ENCODE measurements around the gene SGF29. TPM values are rescaled to one million over a fixed set of nuclear protein-coding genes. Genes with fewer than 3 reads are reported as not detected.
"Not testable (repeated sequence)": the region's sequence is repeated elsewhere in the genome, so short reads cannot be mapped to it uniquely, and the experiment has no call there.

The SGF29 gene
- total RNA-seq, 4 donors from 2014 or later: 11.0 to 31.3 (median 13.1) TPM

- DNase-seq: no peak
- no peaks in the 10 kb centered on the region for H3K9me3 ChIP-seq
- no peaks in the 10 kb centered on the region for H3K4me1 ChIP-seq
- no peaks in the 10 kb centered on the region for H3K27me3 ChIP-seq
- intact Hi-C loops (cut with DNase I): no loop called here
- H3K4me3 ChIP-seq: no peak overlapping the region
- H3K36me3 ChIP-seq: peaks cover 15 to 74% (median 19%) of the 10 kb centered on the region in 3 donors
- WGBS, 2 donors: 94 to 100% methylated on average over 5 to 11 of the region's 22 CpGs
- no peak overlapping the region for H3K27ac ChIP-seq
- no peak for TF ChIP-seq CTCF (IDR thresholded peaks at IDR 0.05)
- no peak for TF ChIP-seq POLR2A (IDR thresholded peaks at IDR 0.05)
Observed at GRCh38 chr16:28590384-28591340, 36.9 kb downstream of the SGF29 start.

- no peak for TF ChIP-seq POLR2A (IDR thresholded peaks at IDR 0.05)
- peaks cover 15 to 67% (median 19%) of the 10 kb centered on the region in 3 donors for H3K36me3 ChIP-seq
- H3K4me3 ChIP-seq: no peak overlapping the region
- H3K9me3 ChIP-seq: no peaks in the 10 kb centered on the region
- H3K4me1 ChIP-seq: peaks cover 0 to 1% (median 0%) of the 10 kb centered on the region in 3 donors
- no peak for DNase-seq
- intact Hi-C loops (cut with DNase I): no loop called here
- 90 to 96% methylated on average over 5 of the region's 6 CpGs for WGBS, 2 donors
- no peaks in the 10 kb centered on the region for H3K27me3 ChIP-seq
- no peak overlapping the region for H3K27ac ChIP-seq
Observed at GRCh38 chr16:28591355-28591754, 37.6 kb downstream of the SGF29 start.

- peaks cover 0 to 7% (median 5%) of the 10 kb centered on the region in 3 donors for H3K4me1 ChIP-seq
- H3K27me3 ChIP-seq: no peaks in the 10 kb centered on the region
- H3K4me3 ChIP-seq: no peak overlapping the region
- intact Hi-C loops (cut with DNase I): no loop called here
- no peaks in the 10 kb centered on the region for H3K9me3 ChIP-seq
- peaks cover 15 to 55% (median 19%) of the 10 kb centered on the region in 3 donors for H3K36me3 ChIP-seq
- 100% methylated on average over 3 of the region's 5 CpGs; no CpG with 5 or more reads in 1 of the 2 donors for WGBS, 2 donors
- DNase-seq: no peak
- H3K27ac ChIP-seq: no peak overlapping the region
- TF ChIP-seq POLR2A (IDR thresholded peaks at IDR 0.05): no peak
- TF ChIP-seq CTCF (IDR thresholded peaks at IDR 0.05): no peak
Observed at GRCh38 chr16:28592511-28592910, 38.8 kb downstream of the SGF29 start.

DNA sequence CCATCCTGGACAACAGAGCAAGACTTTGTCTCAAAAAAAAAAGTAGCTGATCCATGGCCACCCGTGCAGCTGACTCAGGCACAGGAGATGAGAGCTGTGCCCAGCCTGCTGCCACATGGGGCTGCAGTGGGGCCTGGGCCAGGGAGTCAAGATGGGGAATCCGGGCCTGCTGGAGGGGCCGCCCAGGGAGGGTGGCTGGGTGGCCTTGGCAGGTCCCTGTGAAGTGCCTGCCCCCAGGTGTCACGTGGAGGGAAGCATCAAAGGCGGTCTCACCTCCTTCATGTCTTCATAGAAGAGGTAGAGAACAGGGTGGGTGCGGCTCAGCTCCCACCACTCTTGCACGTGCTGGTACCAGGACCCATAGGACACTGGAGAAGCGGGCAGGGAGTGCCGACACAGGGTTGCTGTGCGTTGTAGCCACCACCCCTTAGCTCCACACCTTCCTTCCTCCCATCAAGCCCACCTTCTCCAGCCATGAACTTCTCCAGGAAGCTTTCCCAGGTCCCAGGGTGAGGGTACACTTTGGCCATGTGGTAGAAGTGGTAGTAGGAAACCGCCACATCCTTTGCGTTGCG lies 39.3 kb downstream of the SGF29 start:
- no peak overlapping the region for H3K27ac ChIP-seq
- H3K9me3 ChIP-seq: no peaks in the 10 kb centered on the region
- TF ChIP-seq POLR2A (IDR thresholded peaks at IDR 0.05) (no peak), CTCF (IDR thresholded peaks at IDR 0.05) (no peak)
- peaks cover 15 to 50% (median 19%) of the 10 kb centered on the region in 3 donors for H3K36me3 ChIP-seq
- H3K27me3 ChIP-seq: no peaks in the 10 kb centered on the region
- intact Hi-C loops (cut with DNase I): no loop called here
- DNase-seq: no peak
- peaks cover 0 to 7% (median 5%) of the 10 kb centered on the region in 3 donors for H3K4me1 ChIP-seq
- 86 to 89% methylated on average over 7 to 12 of the region's 13 CpGs for WGBS, 2 donors
- no peak overlapping the region for H3K4me3 ChIP-seq

DNA sequence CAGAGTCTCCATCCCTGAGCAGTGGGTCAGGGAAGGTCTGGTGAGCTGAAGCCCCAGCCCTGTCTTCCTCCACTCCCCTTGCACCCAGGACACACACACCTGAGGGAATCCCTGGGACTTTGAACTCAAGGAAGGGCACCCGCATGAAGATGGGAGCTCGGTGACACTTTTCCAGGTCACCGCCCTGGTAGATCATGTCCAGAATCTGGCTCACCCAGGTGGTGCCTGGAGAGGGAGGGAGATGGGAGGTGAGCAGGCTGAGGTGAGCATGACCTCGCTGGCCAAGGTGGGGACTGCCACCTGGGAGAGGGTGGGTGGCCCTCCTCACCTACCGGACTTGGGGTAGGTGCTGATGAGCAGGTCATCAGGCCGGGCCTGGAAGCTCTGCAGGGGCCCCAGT lies 41.7 kb downstream of the SGF29 start:
- H3K27ac ChIP-seq; intact Hi-C loops (cut with DNase I); H3K4me3 ChIP-seq; H3K27me3 ChIP-seq; H3K4me1 ChIP-seq; DNase-seq; H3K9me3 ChIP-seq: not testable (repeated sequence)
- peaks cover 7 to 26% (median 8%) of the 10 kb centered on the region in 3 donors for H3K36me3 ChIP-seq
- WGBS, 2 donors: 95 to 100% methylated on average over 2 to 4 of the region's 6 CpGs

- DNase-seq: no peak
- WGBS, 2 donors: 67% methylated on average over 4 of the region's 8 CpGs; no CpG with 5 or more reads in 1 of the 2 donors
- H3K27me3 ChIP-seq: no peaks in the 10 kb centered on the region
Observed at GRCh38 chr16:28596115-28596630, 42.5 kb downstream of the SGF29 start.

More at GRCh38 chr16:28596115-28596630, 42.5 kb downstream of the SGF29 start:
- Histone ChIP-seq H3K9me3 (no peaks in the 10 kb centered on the region), H3K36me3 (peaks cover 0 to 18% (median under 1%) of the 10 kb centered on the region in 3 donors), H3K4me3 (no peak overlapping the region), H3K27ac (no peak overlapping the region), H3K4me1 (peaks cover 0 to 7% (median 5%) of the 10 kb centered on the region in 3 donors)
- intact Hi-C loops (cut with DNase I): no loop called here
- no peak for TF ChIP-seq POLR2A (IDR thresholded peaks at IDR 0.05)
- TF ChIP-seq CTCF (IDR thresholded peaks at IDR 0.05): no peak

Measured in esophagus squamous epithelium (tissue), 5 donors.